Islet precursor cell (in vitro differentiated cells): ENCODE measurements around the gene FAM167B.
"Not testable (repeated sequence)": the region's sequence is repeated elsewhere in the genome, so short reads cannot be mapped to it uniquely, and the experiment has no call there.

Experiments used
- DNase-seq: peaks from one replicate; pipeline ENCODE4 v3.0.0-alpha.2; 2018

The FAM167B gene

DNA sequence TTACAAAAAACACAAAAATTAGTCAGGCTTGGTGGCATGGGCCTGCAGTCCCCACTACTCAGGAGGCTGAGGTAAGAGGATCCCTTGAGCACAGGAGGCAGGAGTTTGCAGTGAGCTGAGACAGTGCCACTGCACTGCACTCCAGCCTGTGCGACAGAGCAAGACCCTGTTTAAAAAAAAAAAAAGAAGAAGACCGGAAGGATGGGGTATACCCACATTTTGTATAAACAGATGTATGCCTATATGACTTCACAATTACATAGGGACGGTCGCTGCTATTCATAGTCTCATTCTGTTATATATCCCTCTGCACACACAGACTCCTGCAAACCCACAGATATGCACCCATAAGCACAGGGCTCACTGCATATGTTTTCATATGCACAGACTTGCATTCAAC, 16.7 kb downstream of the FAM167B start:
- no peak for DNase-seq

GRCh38 chr1:32265846-32266245, 18.8 kb downstream of the FAM167B start:
- DNase-seq = no peak

DNA sequence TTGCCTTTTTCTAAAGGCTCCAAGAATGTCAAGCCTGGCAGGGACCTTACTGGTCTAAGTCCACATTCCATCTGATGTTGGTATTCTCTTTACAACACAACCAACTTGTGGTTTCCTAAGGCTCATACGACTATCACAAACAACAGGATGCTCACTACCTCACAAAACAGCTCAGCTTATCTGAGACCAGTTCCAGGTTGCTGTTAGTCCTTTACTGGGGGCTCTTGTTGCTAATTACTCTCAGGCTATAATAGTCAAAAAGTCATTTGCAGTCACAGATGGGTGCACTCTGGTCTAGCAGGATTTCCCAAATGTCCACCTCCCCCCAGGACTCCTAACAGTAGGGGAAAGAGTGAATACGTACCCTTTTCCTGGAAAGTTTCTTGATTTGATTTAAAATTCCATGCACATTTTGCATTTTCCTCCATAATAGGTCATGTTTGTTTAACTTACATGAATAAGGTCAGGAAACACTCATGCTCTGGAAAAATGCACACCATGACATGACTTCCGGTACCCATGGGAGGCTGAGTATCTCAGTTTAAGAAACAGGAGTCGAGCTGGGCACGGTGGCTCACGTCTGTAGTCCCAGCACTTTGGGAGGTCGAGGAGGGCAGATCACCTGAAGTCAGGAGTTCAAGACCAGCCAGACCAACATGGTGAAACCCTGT, 20.0 kb downstream of the FAM167B start:
- DNase-seq = no peak

DNA sequence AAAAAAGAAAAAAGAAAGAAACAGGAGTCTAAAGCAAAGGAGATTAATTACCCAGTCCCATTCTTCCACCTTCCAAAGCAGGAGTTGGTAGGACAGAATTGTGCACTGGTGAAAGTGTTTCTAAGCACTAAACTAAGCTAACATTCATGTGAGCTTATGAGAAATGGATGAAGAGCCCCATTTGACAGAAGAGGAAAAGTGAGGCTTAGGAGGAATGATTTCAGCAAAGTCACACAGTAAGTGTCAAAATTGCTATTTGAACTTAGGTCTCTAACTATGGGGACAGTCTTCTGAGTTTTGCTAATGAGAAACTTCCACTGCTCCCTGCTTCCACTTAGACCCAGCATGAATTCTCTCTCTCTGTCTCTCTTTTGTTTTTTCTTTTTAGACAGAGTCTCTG, 22.7 kb downstream of the FAM167B start:
- no peak for DNase-seq

- no peak for DNase-seq
Observed at GRCh38 chr1:32272557-32273390, 25.8 kb downstream of the FAM167B start.

GRCh38 chr1:32273391-32274208, 26.6 kb downstream of the FAM167B start:
- DNase-seq = peak; percentile 91

- DNase-seq = no peak
Observed at GRCh38 chr1:32274646-32275340, 27.8 kb downstream of the FAM167B start.

- DNase-seq = no peak
Observed at GRCh38 chr1:32275424-32275823, 28.4 kb downstream of the FAM167B start.

DNA sequence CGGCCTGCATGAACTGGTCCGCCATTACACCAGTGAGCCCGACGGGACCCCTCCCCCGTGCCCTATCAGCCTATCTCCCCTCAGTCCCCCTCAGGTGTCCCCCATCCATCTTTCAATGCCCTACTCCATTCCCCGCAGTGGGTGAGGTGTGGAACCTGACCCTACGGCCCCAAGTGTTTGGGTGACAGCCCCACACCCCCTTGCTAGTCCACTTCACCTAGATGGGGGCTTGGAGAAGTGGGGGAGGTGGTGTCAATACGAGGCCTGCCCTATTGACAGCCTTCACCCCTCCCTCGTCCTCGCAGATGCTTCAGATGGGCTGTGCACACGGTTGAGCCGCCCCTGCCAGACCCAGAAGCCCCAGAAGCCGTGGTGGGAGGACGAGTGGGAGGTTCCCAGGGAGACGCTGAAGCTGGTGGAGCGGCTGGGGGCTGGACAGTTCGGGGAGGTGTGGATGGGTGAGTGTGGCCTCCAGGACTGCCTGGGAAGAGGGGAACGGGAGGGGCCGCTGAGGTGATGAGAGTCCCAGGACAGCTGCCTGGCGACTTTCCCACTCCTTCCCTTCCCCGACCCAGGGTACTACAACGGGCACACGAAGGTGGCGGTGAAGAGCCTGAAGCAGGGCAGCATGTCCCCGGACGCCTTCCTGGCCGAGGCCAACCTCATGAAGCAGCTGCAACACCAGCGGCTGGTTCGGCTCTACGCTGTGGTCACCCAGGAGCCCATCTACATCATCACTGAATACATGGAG, 29.2 kb downstream of the FAM167B start:
- DNase-seq = no peak

DNA sequence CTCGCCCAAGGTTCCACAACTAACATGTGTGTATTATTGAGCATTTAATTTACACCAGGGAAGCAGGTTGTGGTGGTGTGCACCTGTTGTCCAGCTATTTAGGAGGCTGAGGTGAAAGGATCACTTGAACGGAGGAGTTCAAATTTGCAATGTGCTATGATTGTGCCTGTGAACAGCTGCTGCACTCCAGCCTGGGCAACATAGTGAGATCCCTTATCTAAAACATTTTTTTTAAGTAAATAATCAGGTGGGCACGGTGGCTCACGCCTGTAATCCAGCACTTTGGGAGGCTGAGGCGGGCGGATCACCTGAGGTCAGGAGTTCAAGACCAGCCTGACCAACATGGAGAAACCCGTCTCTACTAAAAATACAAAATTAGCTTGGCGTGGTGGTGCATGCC, 37.8 kb downstream of the FAM167B start:
- not testable (repeated sequence) for DNase-seq

- DNase-seq = no peak
Observed at GRCh38 chr1:32285658-32286057, 38.6 kb downstream of the FAM167B start.

DNA sequence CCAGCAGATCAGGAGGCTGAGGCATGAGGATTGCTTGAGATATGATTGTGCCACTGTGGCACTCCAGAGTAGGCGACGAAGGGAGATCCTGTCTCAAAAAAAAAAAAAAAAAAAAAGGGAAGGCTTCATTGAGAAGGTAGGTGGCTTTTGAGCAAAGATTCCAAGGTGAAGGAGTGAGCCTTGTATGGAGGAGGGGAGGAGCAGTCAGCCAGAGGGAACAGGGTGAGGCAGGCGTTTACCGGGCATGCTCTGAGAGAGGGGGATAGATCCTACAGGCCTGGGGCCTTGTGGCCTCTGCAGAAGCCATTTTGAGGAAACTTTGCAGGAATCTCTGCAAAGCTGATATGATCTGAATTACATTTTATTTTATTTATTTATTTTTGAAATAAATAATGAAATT, 39.7 kb downstream of the FAM167B start:
- DNase-seq = no peak

DNA sequence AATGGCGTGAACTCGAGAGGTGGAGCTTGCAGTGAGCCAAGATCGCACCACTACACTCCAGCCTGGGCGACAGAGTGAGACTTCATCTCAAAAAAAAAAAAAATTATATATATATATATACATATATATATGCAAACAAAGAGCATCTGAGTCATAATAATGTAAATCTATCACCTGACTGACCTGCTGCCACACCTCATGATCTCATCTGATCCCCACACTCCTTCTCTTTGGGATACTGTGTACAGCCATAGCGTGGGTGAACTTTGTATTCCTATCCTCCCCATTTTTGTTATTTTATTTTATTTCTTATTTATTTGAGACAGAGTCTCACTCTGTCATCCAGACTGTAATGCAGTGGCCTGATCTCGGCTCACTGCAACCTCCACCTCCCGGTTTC, 42.2 kb downstream of the FAM167B start:
- DNase-seq = no peak

DNA sequence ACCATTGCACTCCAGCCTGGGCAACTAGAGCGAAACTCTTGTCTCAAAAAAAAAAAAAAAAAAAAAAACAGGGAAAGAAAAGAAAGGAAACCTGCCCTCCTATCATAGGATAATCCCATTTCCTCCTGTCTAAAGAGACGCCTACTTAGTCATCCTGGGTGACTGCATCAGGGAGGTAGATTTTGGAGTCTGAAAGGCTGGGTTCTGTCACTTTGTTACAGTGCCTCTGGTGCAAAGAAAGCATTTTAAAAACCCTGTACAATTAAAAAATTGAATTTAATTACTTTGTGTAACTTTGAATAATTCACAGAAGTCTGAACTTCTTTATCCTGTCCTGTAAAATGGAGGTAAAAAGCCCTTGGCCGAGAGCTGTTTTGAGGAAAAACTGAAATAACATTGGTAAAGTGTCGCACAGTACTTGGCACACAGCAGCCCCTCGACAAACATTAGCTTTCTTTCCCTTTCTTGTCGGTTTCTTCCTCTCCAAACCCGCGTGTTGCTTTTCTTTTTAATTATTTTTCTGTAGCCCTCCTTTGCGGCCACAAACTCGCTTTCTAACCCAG, 44.2 kb downstream of the FAM167B start:
- no peak for DNase-seq

- peak; percentile 98 for DNase-seq
Observed at GRCh38 chr1:32291708-32292538, 44.9 kb downstream of the FAM167B start, which contains the start of gene HDAC1. Gene HDAC1 (plus strand): TSS chr1:32292083. CDS start chr1:32292170, 87 bp downstream.

DNA sequence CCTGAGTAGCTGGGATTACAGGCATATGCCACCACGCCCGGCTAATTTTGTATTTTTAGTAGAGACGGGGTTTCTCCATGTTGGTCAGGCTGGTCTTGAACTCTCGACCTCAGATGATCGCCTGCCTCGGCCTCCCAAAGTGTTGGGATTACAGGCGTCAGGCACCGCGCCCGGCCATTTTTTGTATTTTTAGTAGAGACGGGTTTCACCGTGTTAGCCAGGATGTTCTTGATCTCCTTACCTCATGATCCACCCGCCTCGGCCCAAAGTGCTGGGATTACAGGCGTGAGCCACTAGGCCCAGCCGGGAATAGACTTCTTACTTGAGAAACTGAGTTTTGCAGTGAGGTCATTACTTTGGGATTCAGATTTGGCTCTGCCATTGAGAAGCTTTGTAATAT, 51.2 kb downstream of the FAM167B start:
- DNase-seq = not testable (repeated sequence)
